Measurements from ENCODE around the gene GPRIN2. TPM values are rescaled to one million over a fixed set of nuclear protein-coding genes. Genes with fewer than 3 reads are reported as not detected.

Gene GPRIN2
- total and polyA plus RNA-seq, 2 of the 8 experiments (the other 6 are each of a cell fraction or from before 2014, with no cell fraction given) = 14.3 to 18.6 TPM

- H3K56ac ChIP-seq (replicated peaks; ENCODE audit: insufficient read length, low read depth, low read length) = no peak overlapping the region
- H2BK15ac ChIP-seq (ENCODE audit: low read length) = no peak overlapping the region
- H3K27me3 ChIP-seq (replicated peaks in 1 of 4; ENCODE audit: control insufficient read depth in 3 of 4, extremely low read depth in 1 of 4, insufficient read depth in 3 of 4, low read length in 3 of 4) = 0 out of 7 replicates have a peak, but pooled peaks cover 0 to 2% (median 0%) of the 10 kb centered on the region in 4 experiments
- no peak overlapping the region for H3K14ac ChIP-seq (ENCODE audit: insufficient read length)
- no peaks in the 10 kb centered on the region for H3K9me3 ChIP-seq (ENCODE audit: insufficient read depth in 2 of 2, low read depth in 1 of 2, low read length in 1 of 2)
- H2AK5ac ChIP-seq (ENCODE audit: low read depth, low read length) = peak overlapping the region; percentile 42; the same call in 1 of the 2 replicates
- DNase-seq (ENCODE audit: low read depth in 1 of 2, low spot score in 2 of 2) (peak in 1 of 2 experiments; percentile 48), FAIRE-seq (no peak)
- H3K4ac ChIP-seq (replicated peaks; ENCODE audit: insufficient read length, low read depth, low read length) = no peak overlapping the region
- peaks cover 3% of the 10 kb centered on the region; the same call in 1 of the 2 replicates for H3K79me1 ChIP-seq (ENCODE audit: low read depth, low read length)
- H2BK12ac ChIP-seq (ENCODE audit: low read depth, low read length) = peak overlapping the region; percentile 27; the same call in 1 of the 2 replicates
- no peak overlapping the region for H2BK20ac ChIP-seq (ENCODE audit: low read length)
- no peak overlapping the region for H3K23ac ChIP-seq (ENCODE audit: insufficient read length)
- H4K5ac ChIP-seq (ENCODE audit: insufficient read length, low read depth, low read length) = no peak overlapping the region
- H3K36me3 ChIP-seq (ENCODE audit: control insufficient read depth in 2 of 4, insufficient read depth in 4 of 4, low read length in 3 of 4) = peaks cover 15 to 22% (median 17%) of the 10 kb centered on the region in 4 experiments; a peak in 7 of 8 replicates
- H3K4me2 ChIP-seq (ENCODE audit: insufficient read depth in 1 of 2, low read depth in 2 of 2, low read length in 2 of 2) = no peak overlapping the region
- ChIA-PET POLR2A (ENCODE audit: partially characterized antibody) (interaction anchor here (1.1 to 1.2 kb wide), 2 partner anchors 11 to 13 kb away, joined by 3 read pairs; no protein-coding TSS in a partner anchor), CTCF (ENCODE audit: partially characterized antibody) (interaction anchor here (0.9 to 4.1 kb wide), 2 partner anchors 9 to 30 kb away, joined by 3 to 46 read pairs; no protein-coding TSS in a partner anchor)
- H3K27ac ChIP-seq (ENCODE audit: low read depth, low read length) = no peak overlapping the region
- H4K91ac ChIP-seq (replicated peaks; ENCODE audit: insufficient read length, low read length) = no peak overlapping the region
- no peak overlapping the region for H2AFZ ChIP-seq (ENCODE audit: low read length)
- peaks cover 5 to 29% of the 10 kb centered on the region in 2 experiments for H4K20me1 ChIP-seq (replicated peaks in 1 of 2; ENCODE audit: control insufficient read depth in 1 of 2, insufficient read depth in 2 of 2, low read length in 2 of 2)
- peaks cover 0 to 5% (median 1%) of the 10 kb centered on the region in 4 experiments; a peak in 2 of 7 replicates for H3K4me1 ChIP-seq (replicated peaks in 1 of 4; ENCODE audit: control insufficient read depth in 3 of 4, insufficient read depth in 4 of 4, low read length in 3 of 4)
- H3K9ac ChIP-seq (replicated peaks in 1 of 4; ENCODE audit: extremely low read depth in 1 of 4, low read depth in 3 of 4, low read length in 3 of 4) = no peak overlapping the region
- H2BK120ac ChIP-seq (replicated peaks; ENCODE audit: low read depth, low read length) = no peak overlapping the region
- H4K8ac ChIP-seq (ENCODE audit: extremely low read depth, insufficient read depth, low read length) = no peak overlapping the region
- no peak overlapping the region for H3K4me3 ChIP-seq (ENCODE audit: extremely low read depth in 1 of 4, insufficient read depth in 2 of 4, low read depth in 3 of 4, low read length in 4 of 4)
- H3K79me2 ChIP-seq (ENCODE audit: control insufficient read depth in 1 of 2, insufficient read depth in 2 of 2, low read length in 2 of 2) = no peaks in the 10 kb centered on the region
- H3K18ac ChIP-seq (ENCODE audit: extremely low read depth, low read length) = no peak overlapping the region
- H2BK5ac ChIP-seq (ENCODE audit: low read depth, low read length) = no peak overlapping the region
- H3K23me2 ChIP-seq (ENCODE audit: low read depth, low read length) = no peaks in the 10 kb centered on the region
- 81% methylated on average over 11 of the region's 11 CpGs; no CpG with 5 or more reads in 1 of the 2 experiments for WGBS, 2 experiments (ENCODE audit: extremely low coverage in 1 of 2, insufficient coverage in 1 of 2, insufficient read length in 1 of 2, insufficient replicate concordance in 2 of 2, low coverage in 1 of 2, low lambda C conversion rate in 2 of 2, missing lambda C conversion rate in 1 of 2)
- TF ChIP-seq ASH2L (IDR thresholded peaks at IDR 0.05; ENCODE audit: low read length) = no peak
- no peak for TF ChIP-seq TCF12 (IDR thresholded peaks at IDR 0.05; ENCODE audit: low read depth, low read length)
- TF ChIP-seq ZNF274 (IDR thresholded peaks at IDR 0.05; ENCODE audit: borderline replicate concordance, extremely low read depth, low read length) = no peak
- TF ChIP-seq FOSL1 (IDR thresholded peaks at IDR 0.05; ENCODE audit: insufficient read depth, low read depth, low read length) = no peak
- no peak for TF ChIP-seq E2F6 (IDR thresholded peaks at IDR 0.05)
- no peak for TF ChIP-seq SIX5 (IDR thresholded peaks at IDR 0.05; ENCODE audit: low read depth, low read length)
- TF ChIP-seq TBP (IDR thresholded peaks at IDR 0.05; ENCODE audit: low read depth, low read length) = no peak
- TF ChIP-seq EGR1 (IDR thresholded peaks at IDR 0.05; ENCODE audit: borderline replicate concordance, low read depth, low read length) = no peak
- no peak for TF ChIP-seq EP300 (IDR thresholded peaks at IDR 0.05; ENCODE audit: borderline replicate concordance in 1 of 2, low read depth in 2 of 2, low read length in 2 of 2)
- no peak for TF ChIP-seq JUN (IDR thresholded peaks at IDR 0.05; ENCODE audit: low read depth, low read length)
Observed at GRCh38 chr10:46547541-46548497, 8.6 kb downstream of the GPRIN2 start.
